Bladder microvascular endothelial cell (primary cell): ENCODE results near the gene DCANP1. TPM values are rescaled to one million over a fixed set of nuclear protein-coding genes. Genes with fewer than 3 reads are reported as not detected.

Experiments used
- total RNA-seq: library from RNA; depleted of rRNA; stranded (reverse); fragments of >200 nt; gene quantifications from 2 replicates; pipeline ENCODE4 v1.2.3, GENCODE V29; 2014

The DCANP1 gene, protein sequence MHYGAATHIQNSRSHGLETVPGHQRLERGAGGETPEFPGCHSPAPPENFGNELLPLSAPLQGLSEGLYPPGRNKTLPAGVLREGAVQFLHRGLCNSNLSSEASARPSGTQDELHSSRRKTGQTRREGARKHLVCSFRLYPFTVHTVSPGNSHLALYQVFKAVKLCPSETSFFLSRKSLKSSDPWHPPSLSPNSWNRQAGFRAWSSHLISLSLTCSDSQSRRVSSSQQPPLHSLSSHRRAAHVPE
- not detected in 2 replicates for total RNA-seq

DNA sequence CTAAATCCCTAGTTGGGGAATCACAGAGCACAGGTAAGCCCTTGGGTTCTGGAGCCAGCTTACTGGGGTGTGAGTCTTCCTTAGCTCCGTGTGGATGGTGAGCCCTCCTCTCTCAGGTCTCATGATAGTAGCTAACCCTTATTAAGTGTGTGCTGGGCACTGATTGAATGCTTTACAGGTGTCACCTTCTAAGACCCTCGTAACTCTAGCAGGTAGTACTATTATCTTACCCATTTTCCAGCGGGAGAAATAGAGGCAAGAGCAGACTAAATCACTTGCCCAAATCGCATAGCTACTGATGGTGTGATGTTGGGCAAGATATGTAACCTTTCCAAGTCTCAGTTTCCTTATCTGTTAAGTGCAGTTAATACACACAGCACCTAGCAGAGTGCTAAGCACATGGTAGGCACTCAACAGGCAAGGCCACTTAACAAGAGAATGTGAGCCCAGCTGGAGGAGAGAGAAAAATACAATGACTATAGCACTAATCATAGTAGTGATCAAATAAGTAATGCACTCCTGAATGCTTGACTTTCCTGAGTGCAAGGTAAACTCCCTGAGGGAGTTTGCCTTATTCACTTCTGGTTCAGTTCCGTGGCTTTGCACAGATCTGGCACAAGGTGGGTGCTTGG is at the start of gene DCANP1:
Gene DCANP1 (minus strand): TSS at position 51 of the 632 bp plus-strand sequence. CDS start 240 bp downstream, outside the sequence.

DNA sequence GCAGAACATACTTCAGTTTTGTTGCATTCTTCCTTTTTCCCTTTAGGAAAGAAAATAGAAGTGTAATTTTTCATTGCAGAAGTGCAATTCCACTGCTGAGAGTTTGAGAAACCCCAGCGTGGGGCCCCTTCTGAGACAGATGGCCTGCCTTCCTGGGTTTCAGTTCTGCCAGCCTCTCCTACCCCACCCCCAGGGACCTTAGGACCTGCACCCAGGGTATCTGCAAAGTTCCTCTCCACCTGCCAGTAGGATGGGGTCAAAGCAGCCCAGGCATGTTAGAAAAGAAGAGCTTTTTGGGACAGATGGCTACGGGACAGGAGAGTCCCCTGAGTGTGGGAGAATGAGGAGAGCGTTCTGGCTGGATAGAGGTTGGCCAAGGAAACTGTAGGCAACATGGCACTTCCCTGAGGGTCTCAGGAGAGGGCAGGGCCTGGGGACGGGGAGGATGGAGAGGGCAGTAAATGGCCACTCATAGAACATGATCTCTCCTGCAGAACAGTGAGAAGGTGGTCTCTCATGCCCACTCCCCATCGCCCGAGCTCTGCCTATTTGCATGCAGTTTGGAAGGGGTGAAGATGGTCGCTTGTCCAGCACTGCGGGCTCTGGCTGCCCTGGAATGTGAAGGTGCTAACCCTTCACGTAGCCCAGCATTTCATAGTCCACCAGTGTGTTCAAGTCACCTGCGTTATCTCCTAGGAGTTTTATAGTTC is 5.3 kb upstream of the DCANP1 start, which contains the start of gene TIFAB:
Gene TIFAB (minus strand): TSS at position 31 of the 710 bp plus-strand sequence. CDS start 2,412 bp downstream, outside the sequence.

DNA sequence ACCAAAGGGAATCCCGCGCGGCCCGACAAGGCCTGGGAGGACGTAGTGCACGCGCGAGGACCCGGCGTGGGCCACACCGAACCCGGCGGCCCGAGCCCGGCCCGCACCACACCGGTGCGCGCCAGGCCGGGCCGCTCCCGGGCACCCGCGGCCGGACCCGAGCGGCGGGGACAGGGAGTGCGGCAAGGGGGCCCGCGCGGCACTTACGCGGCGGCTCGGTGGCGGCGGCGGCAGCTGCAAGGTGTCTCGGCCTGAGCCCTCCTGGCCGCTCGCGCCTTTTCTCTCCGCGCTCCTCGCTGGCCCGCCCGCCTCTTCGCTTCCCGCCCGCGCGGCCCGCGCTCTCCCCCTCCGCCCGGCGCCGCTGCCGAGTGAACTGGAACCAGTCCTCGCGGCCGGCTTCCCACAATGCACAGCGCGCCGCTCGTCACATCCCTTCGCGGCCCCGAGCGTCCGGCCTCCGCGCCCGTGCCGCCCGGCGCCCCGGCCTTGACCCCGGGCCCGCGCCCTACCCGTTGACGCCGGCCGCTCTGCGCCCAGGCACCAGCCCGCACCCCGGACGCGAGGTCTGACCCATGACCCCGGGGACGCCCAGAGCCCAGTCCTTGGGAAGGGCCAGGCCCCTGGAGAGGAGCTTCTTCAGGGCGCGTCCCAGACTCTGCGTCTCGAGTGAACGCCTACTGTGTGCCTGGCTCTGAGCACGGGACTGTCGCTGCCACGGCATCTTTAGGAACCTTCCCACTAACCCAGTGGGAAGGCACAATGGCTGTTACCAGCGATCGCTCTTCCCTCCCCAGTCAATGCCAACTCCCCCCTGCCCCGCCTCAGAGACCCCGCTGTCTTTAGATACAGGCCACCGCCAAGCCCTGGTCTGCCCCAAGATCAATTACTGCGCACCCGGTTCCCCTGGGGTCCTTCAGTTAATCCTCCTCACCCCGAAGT is 48.0 kb downstream of the DCANP1 start, which contains the start of gene MACROH2A1:
Gene MACROH2A1 (minus strand): TSS at position 377 of the 939 bp plus-strand sequence. CDS start 10,138 bp downstream, outside the sequence.

Other genes with a start within 250 kb of the DCANP1 start
- 121 and 178 TPM in 2 replicates for gene MACROH2A1, start 48.1 kb downstream of the DCANP1 start, total RNA-seq
- gene TIFAB, start 5.0 kb upstream of the DCANP1 start, total RNA-seq: not detected in 2 replicates
- gene NEUROG1, start 88.6 kb upstream of the DCANP1 start, total RNA-seq: not detected in 2 replicates
- gene CXCL14, start 131.6 kb upstream of the DCANP1 start, total RNA-seq: not detected in 2 replicates